Kidney epithelial cell (primary cell): ENCODE measurements around the gene RGS17. TPM values are rescaled to one million over a fixed set of nuclear protein-coding genes. Genes with fewer than 3 reads are reported as not detected.

ENCODE experiments used
- DNase-seq: peaks from one replicate; pipeline ENCODE4 v3.0.0-alpha.2; 2010; ENCODE audit warnings: low read depth
- H3K27me3 ChIP-seq: 2 replicates; pipeline ENCODE4 v1.6.0; 2011; ENCODE audit warnings: low read length; ENCODE audit not compliant: control insufficient read depth, insufficient read depth
- H3K36me3 ChIP-seq: 2 replicates; pipeline ENCODE4 v1.5.1; 2011; ENCODE audit warnings: low read length; ENCODE audit not compliant: control insufficient read depth, insufficient read depth
- H3K4me3 ChIP-seq: 2 replicates; pipeline ENCODE4 v1.5.1; 2011; ENCODE audit warnings: low read depth, mild to moderate bottlenecking, control low read depth, low read length
- total RNA-seq: library from RNA; depleted of rRNA; stranded (reverse); fragments of >200 nt; gene quantifications from 2 replicates; pipeline ENCODE4 v1.2.3, GENCODE V29; 2015
- TF ChIP-seq, protein P1 (sequence below): IDR thresholded peaks from 2 replicates; pipeline ENCODE4 v1.5.1; 2011; ENCODE audit warnings: mild to moderate bottlenecking, moderate library complexity, low read length, control low read depth, inconsistent platforms; ENCODE audit not compliant: insufficient read depth, poor library complexity, severe bottlenecking

Gene RGS17
- total RNA-seq, 1 donor from 2014 or later, result 11.2 TPM

DNA sequence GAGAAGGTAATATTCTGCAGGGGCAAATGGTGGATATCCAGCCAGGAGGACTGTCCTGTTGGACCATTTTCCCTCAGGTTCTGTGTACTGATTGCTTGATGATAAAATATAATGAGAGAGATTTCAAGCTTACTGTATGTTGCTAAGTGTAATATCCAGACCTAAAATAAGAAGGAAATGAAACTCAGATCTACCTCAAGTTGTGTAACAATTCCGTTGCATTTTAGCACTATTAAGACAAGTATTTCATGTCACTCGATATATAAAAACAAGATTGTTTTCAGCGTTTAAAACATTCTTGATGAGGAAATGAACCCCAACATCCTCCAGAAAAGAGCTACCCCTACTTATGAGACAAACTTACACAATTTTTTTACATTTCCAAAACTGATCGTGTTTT lies 57.2 kb downstream of the RGS17 start:
- no peak overlapping the region for H3K4me3 ChIP-seq
- TF ChIP-seq, protein P1, sequence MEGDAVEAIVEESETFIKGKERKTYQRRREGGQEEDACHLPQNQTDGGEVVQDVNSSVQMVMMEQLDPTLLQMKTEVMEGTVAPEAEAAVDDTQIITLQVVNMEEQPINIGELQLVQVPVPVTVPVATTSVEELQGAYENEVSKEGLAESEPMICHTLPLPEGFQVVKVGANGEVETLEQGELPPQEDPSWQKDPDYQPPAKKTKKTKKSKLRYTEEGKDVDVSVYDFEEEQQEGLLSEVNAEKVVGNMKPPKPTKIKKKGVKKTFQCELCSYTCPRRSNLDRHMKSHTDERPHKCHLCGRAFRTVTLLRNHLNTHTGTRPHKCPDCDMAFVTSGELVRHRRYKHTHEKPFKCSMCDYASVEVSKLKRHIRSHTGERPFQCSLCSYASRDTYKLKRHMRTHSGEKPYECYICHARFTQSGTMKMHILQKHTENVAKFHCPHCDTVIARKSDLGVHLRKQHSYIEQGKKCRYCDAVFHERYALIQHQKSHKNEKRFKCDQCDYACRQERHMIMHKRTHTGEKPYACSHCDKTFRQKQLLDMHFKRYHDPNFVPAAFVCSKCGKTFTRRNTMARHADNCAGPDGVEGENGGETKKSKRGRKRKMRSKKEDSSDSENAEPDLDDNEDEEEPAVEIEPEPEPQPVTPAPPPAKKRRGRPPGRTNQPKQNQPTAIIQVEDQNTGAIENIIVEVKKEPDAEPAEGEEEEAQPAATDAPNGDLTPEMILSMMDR, result no peak
- no peaks in the 10 kb centered on the region for H3K36me3 ChIP-seq
- no peak for DNase-seq
- H3K27me3 ChIP-seq, result no peaks in the 10 kb centered on the region

DNA sequence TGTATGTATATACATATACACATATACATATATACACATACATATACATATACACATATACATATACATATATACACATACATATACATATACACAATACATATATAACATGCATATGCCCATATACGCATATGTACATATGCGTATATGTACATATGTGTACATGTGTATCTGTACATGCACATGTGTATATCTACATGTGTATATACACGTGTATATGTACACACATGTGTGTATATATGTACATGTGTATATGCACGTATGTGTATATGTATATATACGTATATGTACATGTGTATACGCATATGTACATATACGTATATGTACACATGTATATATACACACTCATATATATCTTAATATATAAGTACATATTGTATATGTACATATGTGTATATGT lies 60.3 kb downstream of the RGS17 start:
- no peak for DNase-seq
- TF ChIP-seq, protein P1, result no peak
- H3K4me3 ChIP-seq, result no peak overlapping the region
- no peaks in the 10 kb centered on the region for H3K36me3 ChIP-seq
- H3K27me3 ChIP-seq, result no peaks in the 10 kb centered on the region

DNA sequence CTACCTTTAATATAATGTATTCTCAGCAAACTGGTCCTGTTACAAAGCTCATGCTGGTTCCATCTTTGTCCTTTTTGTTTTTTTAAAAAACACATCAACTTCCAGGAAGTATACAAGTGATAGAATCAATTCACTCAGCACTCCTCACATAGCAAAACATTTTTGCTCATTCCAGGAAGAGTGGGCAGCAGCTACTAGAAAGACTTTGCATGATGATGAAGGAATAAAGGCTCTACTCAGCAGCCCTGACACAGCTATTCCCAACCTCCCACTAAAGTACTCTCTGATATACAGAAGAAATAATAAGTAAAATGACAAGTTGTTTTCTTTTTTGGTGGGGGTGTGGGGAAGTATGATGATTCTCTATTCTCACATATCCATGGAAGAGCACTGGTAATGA lies 61.2 kb downstream of the RGS17 start:
- DNase-seq, result no peak
- TF ChIP-seq, protein P1, result no peak
- no peaks in the 10 kb centered on the region for H3K27me3 ChIP-seq
- H3K4me3 ChIP-seq, result no peak overlapping the region
- H3K36me3 ChIP-seq, result no peaks in the 10 kb centered on the region

DNA sequence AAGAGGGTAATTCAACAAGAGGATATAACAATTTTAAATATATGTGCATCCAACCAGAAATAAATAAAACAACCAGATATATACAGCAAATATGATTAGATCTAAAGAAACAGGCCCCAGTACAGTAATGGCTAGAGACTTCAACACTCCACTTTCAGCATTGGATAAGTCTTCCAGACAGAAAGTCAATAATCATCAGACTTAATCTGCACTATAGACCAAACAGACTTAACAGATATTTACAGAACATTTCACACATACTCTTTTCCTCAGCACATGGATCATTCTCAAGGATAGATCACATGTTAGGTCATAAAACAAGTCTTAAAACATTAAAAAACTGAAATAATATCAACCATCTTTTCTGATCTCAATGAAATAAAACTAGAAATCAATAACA lies 65.9 kb downstream of the RGS17 start:
- TF ChIP-seq, protein P1, result no peak
- DNase-seq, result no peak
- no peak overlapping the region for H3K4me3 ChIP-seq
- no peaks in the 10 kb centered on the region for H3K27me3 ChIP-seq
- H3K36me3 ChIP-seq, result no peaks in the 10 kb centered on the region

DNA sequence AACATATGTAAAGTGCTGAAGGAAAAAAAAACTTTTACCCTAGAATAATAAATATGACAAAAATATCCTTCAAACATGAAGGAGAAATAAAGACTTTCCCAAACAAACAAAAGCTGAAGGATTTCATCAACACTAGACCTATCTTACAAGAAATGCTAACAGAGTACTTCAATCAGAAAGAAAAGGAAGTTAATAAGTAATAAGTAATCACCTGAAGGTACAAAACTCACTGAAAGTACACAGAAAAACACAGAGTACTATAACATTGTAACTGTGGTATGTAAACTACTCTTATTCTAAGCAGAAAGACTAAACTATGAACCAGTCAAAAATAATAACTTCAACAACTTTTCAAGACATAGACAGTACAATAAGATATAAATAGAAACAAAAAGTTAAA lies 67.1 kb downstream of the RGS17 start:
- Histone ChIP-seq H3K36me3 (no peaks in the 10 kb centered on the region), H3K27me3 (no peaks in the 10 kb centered on the region), H3K4me3 (no peak overlapping the region)
- TF ChIP-seq, protein P1, result no peak
- DNase-seq, result no peak

DNA sequence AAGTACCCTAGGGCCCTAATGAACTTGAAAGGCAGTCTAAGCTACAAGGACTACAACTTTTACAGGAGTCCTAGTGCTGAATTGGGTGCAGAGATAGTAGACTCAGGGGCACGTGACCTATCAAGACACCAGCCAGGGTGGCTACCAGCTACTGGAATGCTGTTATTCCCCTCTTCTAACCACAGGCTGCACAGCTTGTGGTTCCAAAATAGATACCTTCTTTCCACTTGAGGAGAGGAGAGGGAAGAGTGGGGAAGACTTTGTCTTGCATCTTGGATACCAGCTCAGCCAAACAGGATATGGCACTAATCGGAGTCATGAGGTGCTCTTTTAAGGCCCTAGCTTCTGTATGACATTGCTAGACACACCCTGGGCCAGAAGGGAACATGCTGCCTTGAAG lies 68.6 kb downstream of the RGS17 start:
- H3K27me3 ChIP-seq, result no peaks in the 10 kb centered on the region
- TF ChIP-seq, protein P1, result no peak
- no peak for DNase-seq
- no peaks in the 10 kb centered on the region for H3K36me3 ChIP-seq
- no peak overlapping the region for H3K4me3 ChIP-seq
